Motor neuron (in vitro differentiated cells): ENCODE data around the gene MAFG. TPM values are rescaled to one million over a fixed set of nuclear protein-coding genes. Genes with fewer than 3 reads are reported as not detected.

ENCODE experiments used
- ATAC-seq, 8 experiments: fragments of 200-7000 bp; cut with Tn5 transposase; replicated peaks in 6 of 8; 2 replicates each; pipeline ENCODE4 v1.8.0; 2021; ENCODE audit warnings: mild to moderate bottlenecking in 8 of 8, moderate library complexity in 8 of 8
- H3K27ac ChIP-seq, 2 donors: fragments of 250-450 bp; sonication (Bioruptor Pico); 2 replicates each; pipeline ENCODE4 v1.9.0; 2021; ENCODE audit warnings: antibody characterized with exemption in 2 of 2, mild to moderate bottlenecking in 2 of 2, moderate library complexity in 1 of 2
- H3K4me1 ChIP-seq, 2 donors: fragments of 250-450 bp; sonication (Bioruptor Pico); replicated peaks in 1 of 2; 2 replicates each; pipeline ENCODE4 v1.6.1; 2021; ENCODE audit warnings: antibody characterized with exemption in 2 of 2, mild to moderate bottlenecking in 2 of 2, moderate library complexity in 1 of 2
- H3K4me3 ChIP-seq, 5 donors: fragments of 250-450 bp; sonication (Bioruptor Pico); 2 replicates each; pipeline ENCODE4 v1.9.0; 2021; ENCODE audit warnings: antibody characterized with exemption in 5 of 5, mild to moderate bottlenecking in 5 of 5, moderate library complexity in 4 of 5
- WGBS, 10 experiments: fragments of 450-650 bp; shearing (Covaris generic); methylation state at CpG; one replicate each; pipeline ENCODE4 v1.0.0; 2022; 5-methylcytosine and 5-hydroxymethylcytosine counted together
- in situ Hi-C, 9 experiments: fragments of 400-800 bp; cut with MboI; loops; one replicate each; pipeline ENCODE4 v1.15.0; 2021; ENCODE audit warnings: low sequenced_read_pairs in 9 of 9, low pct_unique_long_range_greater_than_20kb in 2 of 9; ENCODE audit not compliant: unreplicated experiment in 9 of 9
- total RNA-seq, 8 experiments: library from RNA; unstranded; fragments of 300-600 nt; gene quantifications; 2 replicates each; pipeline versions ENCODE4 v1.2.3 to v1.2.4, GENCODE V29; 2022

MAFG gene
- total RNA-seq, 8 experiments from 2014 or later = 6.6 to 23.9 (median 15.4) TPM

GRCh38 chr17:81962499-81963441 is 35.2 kb upstream of the MAFG start:
- in situ Hi-C loops = no loop called here
- no peak for ATAC-seq
- H3K4me3 ChIP-seq = no peak overlapping the region
- H3K27ac ChIP-seq = no peak overlapping the region
- peaks cover 20 to 28% of the 10 kb centered on the region in 2 donors for H3K4me1 ChIP-seq
- 0 to 93% (median 48%) methylated on average over 1 to 13 of the region's 37 CpGs; no CpG with 5 or more reads in 3 of the 10 experiments for WGBS, 10 experiments

GRCh38 chr17:81961521-81962498 is 34.3 kb upstream of the MAFG start:
- Histone ChIP-seq H3K27ac (no peak overlapping the region), H3K4me3 (peak overlapping the region in 2 of 5 donors; percentile 7 to 16), H3K4me1 (peaks cover 15 to 23% of the 10 kb centered on the region in 2 donors)
- peak in 3 of 8 experiments; percentile 3 to 12 (median 6) for ATAC-seq
- WGBS, 10 experiments = 8 to 90% (median 52%) methylated on average over 2 to 8 of the region's 82 CpGs; no CpG with 5 or more reads in 6 of the 10 experiments
- in situ Hi-C loops = no loop called here

GRCh38 chr17:81961087-81961511 is 33.6 kb upstream of the MAFG start, which contains the start of gene NOTUM:
TSS of gene NOTUM (minus strand) at chr17:81961187. CDS start at chr17:81960909, 278 bp downstream.
- in situ Hi-C loops = no loop called here
- WGBS, 10 experiments = no CpG with 5 or more reads among the region's 65 CpGs
- peak within 1 kb of the TSS; percentile 22 to 36 (median 28) for H3K4me3 ChIP-seq
- ATAC-seq = peak; percentile 16 to 70 (median 41)
- no peak within 1 kb of the TSS for H3K27ac ChIP-seq
- peaks cover 13 to 24% of the 10 kb centered on the region in 2 donors for H3K4me1 ChIP-seq

- in situ Hi-C loops = no loop called here
- H3K4me1 ChIP-seq = peaks cover 17 to 27% of the 10 kb centered on the region in 2 donors
- H3K27ac ChIP-seq = no peak overlapping the region
- WGBS, 10 experiments = 4% methylated on average over 21 of the region's 98 CpGs; no CpG with 5 or more reads in 9 of the 10 experiments
- peak overlapping the region; percentile 22 to 36 (median 28) for H3K4me3 ChIP-seq
- peak in 2 of 8 experiments; percentile 2 to 6 for ATAC-seq
These were observed 32.8 kb upstream of the MAFG start for GRCh38 chr17:81960130-81960958.

GRCh38 chr17:81959362-81960129 is 32.0 kb upstream of the MAFG start:
- peak; percentile 81 to 91 (median 88) for ATAC-seq
- Histone ChIP-seq H3K27ac (no peak overlapping the region), H3K4me1 (peaks cover 19 to 30% of the 10 kb centered on the region in 2 donors), H3K4me3 (peak overlapping the region; percentile 22 to 36 (median 28))
- 0% methylated on average over 3 of the region's 112 CpGs; no CpG with 5 or more reads in 9 of the 10 experiments for WGBS, 10 experiments
- in situ Hi-C loops = no loop called here

- WGBS, 10 experiments = 47 to 83% (median 67%) methylated on average over 1 to 5 of the region's 15 CpGs; no CpG with 5 or more reads in 2 of the 10 experiments
- no peak for ATAC-seq
- Histone ChIP-seq H3K27ac (no peak overlapping the region), H3K4me3 (peak overlapping the region in 2 of 5 donors; percentile 23 to 29), H3K4me1 (peaks cover 19 to 30% of the 10 kb centered on the region in 2 donors)
- in situ Hi-C loops = no loop called here
These were observed 31.3 kb upstream of the MAFG start for GRCh38 chr17:81958633-81959342.

GRCh38 chr17:81957691-81958432 is 30.3 kb upstream of the MAFG start:
- H3K4me3 ChIP-seq = no peak overlapping the region
- WGBS, 10 experiments = 37 to 100% (median 80%) methylated on average over 1 to 6 of the region's 19 CpGs; no CpG with 5 or more reads in 5 of the 10 experiments
- peaks cover 19 to 30% of the 10 kb centered on the region in 2 donors for H3K4me1 ChIP-seq
- no peak overlapping the region for H3K27ac ChIP-seq
- in situ Hi-C loops = no loop called here
- ATAC-seq = no peak

- peak overlapping the region in 1 of 2 donors; percentile 60 for H3K27ac ChIP-seq
- ATAC-seq = peak in 2 of 8 experiments; percentile 5 to 21
- H3K4me1 ChIP-seq = peaks cover 19 to 30% of the 10 kb centered on the region in 2 donors
- H3K4me3 ChIP-seq = no peak overlapping the region
- in situ Hi-C loops = no loop called here
- 46 to 100% (median 77%) methylated on average over 1 to 11 of the region's 45 CpGs; no CpG with 5 or more reads in 1 of the 10 experiments for WGBS, 10 experiments
These were observed 29.4 kb upstream of the MAFG start for GRCh38 chr17:81956607-81957589.

- Histone ChIP-seq H3K27ac (peak overlapping the region in 1 of 2 donors; percentile 60), H3K4me1 (peaks cover 19 to 26% of the 10 kb centered on the region in 2 donors), H3K4me3 (no peak overlapping the region)
- no peak for ATAC-seq
- in situ Hi-C loops = no loop called here
- 33 to 87% (median 85%) methylated on average over 1 to 4 of the region's 13 CpGs; no CpG with 5 or more reads in 7 of the 10 experiments for WGBS, 10 experiments
These were observed 28.4 kb upstream of the MAFG start for GRCh38 chr17:81955756-81956544.
